IgD-negative memory B cell (primary cell): ENCODE results near the gene TOGARAM2. TPM values are rescaled to one million over a fixed set of nuclear protein-coding genes. Genes with fewer than 3 reads are reported as not detected.

ENCODE experiments used
- H3K27ac Mint-ChIP-seq, 3 donors: one replicate each; pipeline ENCODE4 v1.8.0; 2020 to 2022; ENCODE audit warnings: mild to moderate bottlenecking in 3 of 3, mixed read lengths in 3 of 3, moderate library complexity in 1 of 3
- H3K27me3 Mint-ChIP-seq: one replicate; pipeline ENCODE4 v1.8.0; 2021; ENCODE audit warnings: mixed read lengths
- H3K36me3 Mint-ChIP-seq: one replicate; pipeline ENCODE4 v1.8.0; 2020; ENCODE audit warnings: mild to moderate bottlenecking, mixed read lengths
- H3K4me1 Mint-ChIP-seq, 3 donors: one replicate each; pipeline ENCODE4 v1.8.0; 2020 to 2022; ENCODE audit warnings: mixed read lengths in 3 of 3, mild to moderate bottlenecking in 1 of 3
- H3K4me3 Mint-ChIP-seq, 4 donors: one replicate each; pipeline ENCODE4 v1.8.0; 2020 to 2022; ENCODE audit warnings: mild to moderate bottlenecking in 4 of 4, mixed read lengths in 4 of 4, moderate library complexity in 3 of 4
- H3K9me3 Mint-ChIP-seq, 3 donors: one replicate each; pipeline ENCODE4 v1.8.0; 2020 to 2021; ENCODE audit warnings: mixed read lengths in 3 of 3, mild to moderate bottlenecking in 1 of 3
- polyA plus RNA-seq: library from polyadenylated mRNA; unstranded; fragments of 300-500 nt; fragmentation: Illumina TruSeq; gene quantifications from one replicate; pipeline ENCODE4 v1.2.3, GENCODE V29; 2021

Gene TOGARAM2
- polyA plus RNA-seq, 1 donor from 2014 or later: 0.28 TPM

DNA sequence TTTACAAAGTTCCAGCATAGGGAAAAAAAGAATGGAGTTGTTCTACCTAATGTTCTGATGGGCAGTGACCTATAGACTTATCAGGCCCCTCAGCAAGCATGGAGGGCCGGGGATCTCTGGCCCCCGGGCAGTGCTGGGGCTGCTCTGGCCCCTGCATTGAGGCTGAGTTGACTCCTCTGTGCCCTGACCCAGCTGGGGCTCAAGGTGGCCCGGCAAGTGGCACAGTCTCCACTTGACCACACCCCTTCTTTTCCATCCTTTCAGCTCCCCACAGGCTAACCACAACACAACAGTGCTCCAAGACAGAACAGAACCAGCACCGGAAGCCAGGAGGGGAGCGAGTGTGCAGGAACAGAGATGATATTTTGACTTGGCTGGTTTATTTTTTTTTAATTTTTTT is 19.9 kb downstream of the TOGARAM2 start:
- no peaks in the 10 kb centered on the region for H3K36me3 Mint-ChIP-seq
- peaks cover 1% of the 10 kb centered on the region for H3K27me3 Mint-ChIP-seq
- peaks cover 7 to 10% (median 9%) of the 10 kb centered on the region in 3 donors for H3K4me1 Mint-ChIP-seq
- peak overlapping the region in 1 of 4 donors; percentile 39 for H3K4me3 Mint-ChIP-seq
- H3K9me3 Mint-ChIP-seq: peaks cover 0 to 3% (median 0%) of the 10 kb centered on the region in 3 donors
- peak overlapping the region in 2 of 3 donors; percentile 19 to 98 for H3K27ac Mint-ChIP-seq

DNA sequence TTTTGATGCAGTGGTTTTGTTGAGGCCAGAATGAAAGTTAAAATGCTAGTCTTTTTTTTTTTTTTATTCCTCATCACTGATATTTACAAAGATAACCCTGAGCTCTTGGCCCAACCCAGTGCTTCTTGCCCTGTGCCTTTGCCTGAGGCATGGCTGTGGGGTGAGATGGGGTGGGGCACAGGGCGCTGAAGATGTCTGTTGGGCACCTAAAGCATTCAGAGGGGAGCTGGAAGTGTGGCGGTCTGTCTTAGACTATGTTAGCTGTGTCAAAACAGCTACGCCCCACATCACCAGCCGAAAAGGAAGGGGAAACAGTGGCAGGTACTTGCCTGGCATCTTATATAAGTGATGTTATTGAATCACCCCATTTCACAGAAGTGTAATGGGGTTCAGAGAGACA is 20.7 kb downstream of the TOGARAM2 start:
- Mint-ChIP-seq H3K27me3 (peaks cover 1% of the 10 kb centered on the region), H3K9me3 (peaks cover 0 to 3% (median 0%) of the 10 kb centered on the region in 3 donors), H3K4me1 (peaks cover 7 to 10% (median 9%) of the 10 kb centered on the region in 3 donors), H3K27ac (peak overlapping the region in 1 of 3 donors; percentile 91), H3K4me3 (no peak overlapping the region), H3K36me3 (no peaks in the 10 kb centered on the region)

DNA sequence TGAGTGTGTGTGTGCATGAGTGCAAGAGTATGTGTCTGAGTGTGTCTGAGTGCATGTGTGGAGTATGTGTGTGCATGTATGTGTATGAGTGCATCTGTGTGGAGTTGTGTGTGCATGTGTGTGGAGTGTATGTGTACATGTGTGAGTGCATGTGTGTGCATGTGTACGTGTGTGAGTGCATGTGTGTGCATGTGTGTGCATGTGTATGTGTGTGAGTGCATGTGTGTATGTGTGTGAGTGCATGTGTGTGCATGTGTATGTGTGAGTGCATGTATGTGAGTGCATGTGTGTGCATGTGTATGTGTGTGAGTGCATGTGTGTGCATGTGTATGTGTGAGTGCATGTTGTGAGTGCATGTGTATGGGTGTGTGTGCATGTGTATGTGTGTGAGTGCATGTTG is 23.7 kb downstream of the TOGARAM2 start:
- Mint-ChIP-seq H3K9me3 (peaks cover 0 to 3% (median 0%) of the 10 kb centered on the region in 3 donors), H3K36me3 (no peaks in the 10 kb centered on the region), H3K27ac (no peak overlapping the region), H3K4me1 (peaks cover 7 to 10% (median 7%) of the 10 kb centered on the region in 3 donors), H3K27me3 (no peaks in the 10 kb centered on the region), H3K4me3 (no peak overlapping the region)

DNA sequence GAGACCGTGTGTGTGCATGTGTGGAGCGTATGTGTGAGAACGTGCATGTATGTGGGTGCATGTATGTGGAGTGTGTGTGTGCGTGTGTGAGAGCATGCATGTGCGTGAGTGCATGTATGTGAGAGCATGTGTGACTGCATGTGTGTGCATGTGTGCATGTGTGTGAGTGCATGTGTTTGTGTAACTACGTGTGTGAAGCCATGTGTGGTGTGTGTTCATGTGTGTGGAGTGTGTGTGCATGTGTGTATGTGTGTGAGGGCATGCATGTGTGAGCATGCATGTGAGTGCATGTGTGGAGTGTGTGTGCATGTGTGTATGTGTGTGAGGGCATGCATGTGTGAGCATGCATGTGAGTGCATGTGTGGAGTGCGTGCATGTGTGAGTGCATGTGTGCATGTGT is 24.2 kb downstream of the TOGARAM2 start:
- Mint-ChIP-seq H3K4me1 (peaks cover 3 to 6% (median 5%) of the 10 kb centered on the region in 3 donors), H3K9me3 (peaks cover 0 to under 1% (median 0%) of the 10 kb centered on the region in 3 donors), H3K36me3 (no peaks in the 10 kb centered on the region), H3K27me3 (no peaks in the 10 kb centered on the region), H3K27ac (no peak overlapping the region), H3K4me3 (no peak overlapping the region)

DNA sequence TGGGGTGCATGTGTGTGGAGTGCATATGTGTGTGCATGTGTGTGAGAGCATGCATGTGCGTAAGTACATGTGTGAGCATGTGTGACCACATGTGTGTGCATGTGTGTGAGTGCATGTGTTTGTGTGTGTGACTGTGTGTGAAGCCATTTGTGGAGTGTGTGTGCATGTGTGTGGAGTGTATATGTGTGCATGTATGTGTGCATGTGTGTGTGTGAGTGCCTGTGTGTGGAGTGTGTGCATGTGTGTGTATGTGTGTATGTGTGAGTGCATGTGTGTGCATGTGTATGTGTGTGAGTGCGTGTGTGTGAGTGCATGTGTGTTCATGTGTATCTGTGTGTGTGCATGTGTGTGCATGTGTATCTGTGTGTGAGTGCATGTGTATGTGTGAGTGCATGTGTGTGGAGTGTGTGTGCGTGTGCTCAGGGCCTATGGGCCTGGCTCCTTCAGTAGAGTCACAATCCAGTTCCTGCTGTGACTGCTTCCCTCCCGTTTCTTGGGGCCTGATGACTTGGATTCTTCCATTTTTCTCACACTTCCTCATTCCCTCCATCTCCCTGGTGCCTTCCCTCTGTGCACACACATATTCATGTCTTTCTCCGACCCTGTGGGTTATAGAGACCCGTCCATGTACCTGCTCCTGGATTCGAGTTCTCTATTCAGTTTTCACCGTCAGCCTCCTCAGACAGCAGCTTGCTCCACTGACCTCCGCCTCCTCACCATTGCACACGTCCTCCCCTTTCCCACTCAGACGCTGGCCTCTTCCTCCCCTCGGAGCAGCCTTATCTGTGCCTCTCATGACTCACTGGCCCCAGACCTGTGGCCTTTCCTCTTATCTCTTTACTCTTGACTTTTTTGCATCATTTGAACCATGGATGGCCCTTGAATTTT is 25.2 kb downstream of the TOGARAM2 start:
- Mint-ChIP-seq H3K4me1 (peaks cover 1 to 6% (median 2%) of the 10 kb centered on the region in 3 donors), H3K9me3 (no peaks in the 10 kb centered on the region), H3K36me3 (no peaks in the 10 kb centered on the region), H3K27ac (no peak overlapping the region), H3K4me3 (no peak overlapping the region), H3K27me3 (no peaks in the 10 kb centered on the region)

DNA sequence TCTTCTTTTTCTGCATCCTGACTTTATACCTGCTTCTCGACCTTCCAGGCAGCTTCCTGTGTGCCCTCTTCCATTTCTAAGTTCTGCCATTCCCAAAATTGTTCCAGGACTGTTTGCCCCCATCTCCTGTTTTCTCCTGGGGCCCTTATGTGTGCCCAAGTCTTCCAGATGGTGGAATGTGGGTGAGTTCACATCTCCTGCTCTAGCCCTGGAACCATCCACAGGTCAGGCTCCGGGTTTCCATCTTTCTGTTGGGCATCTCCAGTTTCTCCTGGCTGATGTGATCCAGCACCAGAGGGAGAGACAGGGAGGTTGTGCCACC is 25.8 kb downstream of the TOGARAM2 start:
- Mint-ChIP-seq H3K4me3 (no peak overlapping the region), H3K4me1 (peaks cover 7 to 10% (median 7%) of the 10 kb centered on the region in 3 donors), H3K9me3 (no peaks in the 10 kb centered on the region), H3K27me3 (no peaks in the 10 kb centered on the region), H3K36me3 (no peaks in the 10 kb centered on the region), H3K27ac (no peak overlapping the region)

DNA sequence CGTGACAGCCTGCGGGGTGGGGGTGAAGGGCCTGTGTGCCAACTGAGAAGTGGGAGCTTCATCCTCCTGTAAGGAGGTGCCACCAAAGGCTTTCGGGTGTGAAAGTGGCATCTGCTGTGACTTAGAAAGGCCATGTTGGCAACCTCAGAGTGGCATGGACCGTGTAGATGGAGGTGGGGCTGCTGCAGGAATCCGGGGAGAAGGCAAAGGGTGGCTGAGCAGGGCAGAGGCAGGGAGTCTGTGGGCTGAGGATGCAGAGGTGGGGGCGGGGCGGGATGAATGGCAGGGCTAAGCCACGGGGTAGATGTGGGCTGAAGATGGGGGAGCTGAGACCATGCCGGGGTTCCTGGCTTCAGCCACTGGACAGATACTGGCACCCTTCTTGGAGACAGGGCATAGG is 28.2 kb downstream of the TOGARAM2 start:
- peaks cover 13 to 16% (median 14%) of the 10 kb centered on the region in 3 donors for H3K4me1 Mint-ChIP-seq
- no peak overlapping the region for H3K4me3 Mint-ChIP-seq

DNA sequence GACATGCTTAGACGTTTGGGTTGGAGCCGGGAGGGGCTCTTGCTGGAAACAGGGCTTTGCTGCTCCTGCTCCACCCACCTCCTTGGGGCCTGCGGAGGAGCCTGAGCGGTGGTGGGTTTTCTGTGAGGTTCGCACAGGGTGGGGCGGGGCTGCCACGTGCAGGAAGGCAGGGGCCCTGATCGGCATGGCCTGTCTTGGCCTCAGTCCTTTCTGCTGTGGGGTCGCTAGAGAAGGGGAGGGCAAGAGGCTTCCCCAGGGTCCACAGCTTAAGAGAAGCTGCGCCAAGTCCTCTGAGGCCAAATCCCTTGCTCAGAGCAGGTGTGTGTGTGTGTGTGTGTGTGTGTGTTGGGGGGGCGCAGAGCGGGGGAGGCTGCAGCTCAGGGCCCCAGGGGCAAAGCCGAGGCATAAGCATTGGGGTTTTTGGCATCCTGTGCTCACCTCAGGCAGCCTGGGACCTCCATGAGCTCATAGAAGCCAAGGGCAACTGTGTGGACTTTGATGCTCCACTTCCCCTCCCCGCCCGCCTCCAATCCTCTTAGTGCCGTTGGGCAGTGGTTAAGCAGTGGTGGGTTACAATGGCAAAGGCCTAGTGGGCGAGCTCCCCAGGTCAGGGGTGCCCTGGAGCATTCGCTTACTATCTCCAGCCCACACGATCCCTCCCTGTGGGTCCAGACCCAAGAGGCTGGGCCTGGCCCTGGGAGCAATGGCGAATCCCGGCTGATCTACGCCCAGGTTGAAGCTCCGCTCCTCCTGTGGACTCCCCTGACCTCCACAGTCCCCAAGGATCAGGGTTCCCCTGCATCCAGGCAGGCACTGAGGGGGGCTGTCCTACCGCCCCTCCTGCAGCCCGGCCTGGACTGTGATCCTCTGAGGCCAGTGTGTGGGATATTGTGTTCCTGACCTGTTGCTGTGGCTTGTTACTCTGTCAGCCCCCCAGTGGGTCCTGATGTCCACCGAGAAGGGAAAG is 28.9 kb downstream of the TOGARAM2 start:
- Mint-ChIP-seq H3K27ac (peak overlapping the region in 2 of 3 donors; percentile 46 to 59), H3K4me1 (peaks cover 16 to 20% (median 20%) of the 10 kb centered on the region in 3 donors), H3K27me3 (no peaks in the 10 kb centered on the region), H3K36me3 (no peaks in the 10 kb centered on the region), H3K4me3 (peak overlapping the region in 1 of 4 donors; percentile 7), H3K9me3 (no peaks in the 10 kb centered on the region)

More for the DNA sequence above, 28.2 kb downstream of the TOGARAM2 start:
- no peak overlapping the region for H3K27ac Mint-ChIP-seq
- no peaks in the 10 kb centered on the region for H3K27me3 Mint-ChIP-seq
- no peaks in the 10 kb centered on the region for H3K9me3 Mint-ChIP-seq
- no peaks in the 10 kb centered on the region for H3K36me3 Mint-ChIP-seq

DNA sequence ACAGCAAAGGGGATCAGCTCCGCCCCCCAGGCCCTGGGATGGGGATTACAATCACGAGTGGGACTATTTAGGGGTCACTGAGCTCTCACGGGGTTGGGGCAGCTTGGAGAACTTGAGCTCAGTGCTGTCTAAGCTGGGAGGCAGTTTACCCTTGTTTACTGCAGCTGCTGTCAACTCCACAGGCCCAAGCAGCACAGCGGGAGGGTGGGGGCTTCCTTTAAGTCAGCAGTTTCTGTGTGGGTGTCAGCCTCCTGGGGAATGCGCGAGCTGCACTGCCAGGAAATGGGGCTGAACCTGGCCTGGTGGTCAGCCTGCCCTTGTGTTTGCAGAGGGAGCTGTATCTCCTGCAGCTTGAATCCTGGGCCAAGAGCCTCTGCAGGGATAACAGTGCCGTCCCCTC is 29.8 kb downstream of the TOGARAM2 start:
- H3K27me3 Mint-ChIP-seq: no peaks in the 10 kb centered on the region
- no peaks in the 10 kb centered on the region for H3K9me3 Mint-ChIP-seq
- no peak overlapping the region for H3K4me3 Mint-ChIP-seq
- H3K27ac Mint-ChIP-seq: peak overlapping the region; percentile 91 to 96 (median 95)
- H3K4me1 Mint-ChIP-seq: peaks cover 25 to 30% (median 25%) of the 10 kb centered on the region in 3 donors
- H3K36me3 Mint-ChIP-seq: no peaks in the 10 kb centered on the region

DNA sequence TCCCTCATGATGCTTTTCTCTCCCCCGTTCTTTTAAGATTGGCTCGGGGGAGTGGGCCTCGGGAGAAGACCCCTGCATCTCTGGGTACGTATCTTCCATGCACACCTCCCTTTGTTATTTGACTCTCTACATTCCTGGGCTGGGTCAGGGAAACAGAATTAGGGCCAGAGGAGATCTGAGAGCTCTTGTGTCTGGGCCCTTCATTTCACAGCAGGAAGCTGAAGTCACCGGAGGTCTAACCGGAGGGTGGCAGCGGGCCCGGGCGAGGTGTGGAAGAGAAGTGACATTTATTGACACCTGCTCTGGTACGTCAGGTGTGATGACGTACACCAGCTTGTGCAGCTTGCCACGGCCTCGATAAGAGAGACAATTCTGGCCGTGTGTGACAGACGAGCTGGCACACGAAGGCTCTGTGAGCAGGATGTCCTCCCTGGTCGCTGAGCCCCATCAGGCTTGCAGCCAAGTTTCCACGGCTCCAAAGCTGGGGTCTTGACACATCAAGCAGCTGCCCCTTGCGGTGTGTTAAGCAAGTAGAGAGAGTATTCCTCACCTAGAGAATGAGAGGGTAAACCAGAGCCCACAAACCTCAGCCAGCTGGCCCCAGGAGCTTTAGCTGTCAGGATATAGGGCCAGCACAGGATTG is 30.4 kb downstream of the TOGARAM2 start:
- Mint-ChIP-seq H3K4me1 (peaks cover 25 to 31% (median 26%) of the 10 kb centered on the region in 3 donors), H3K27me3 (no peaks in the 10 kb centered on the region), H3K9me3 (no peaks in the 10 kb centered on the region), H3K4me3 (peak overlapping the region; percentile 25 to 75 (median 51)), H3K36me3 (no peaks in the 10 kb centered on the region), H3K27ac (peak overlapping the region; percentile 91 to 96 (median 95))

DNA sequence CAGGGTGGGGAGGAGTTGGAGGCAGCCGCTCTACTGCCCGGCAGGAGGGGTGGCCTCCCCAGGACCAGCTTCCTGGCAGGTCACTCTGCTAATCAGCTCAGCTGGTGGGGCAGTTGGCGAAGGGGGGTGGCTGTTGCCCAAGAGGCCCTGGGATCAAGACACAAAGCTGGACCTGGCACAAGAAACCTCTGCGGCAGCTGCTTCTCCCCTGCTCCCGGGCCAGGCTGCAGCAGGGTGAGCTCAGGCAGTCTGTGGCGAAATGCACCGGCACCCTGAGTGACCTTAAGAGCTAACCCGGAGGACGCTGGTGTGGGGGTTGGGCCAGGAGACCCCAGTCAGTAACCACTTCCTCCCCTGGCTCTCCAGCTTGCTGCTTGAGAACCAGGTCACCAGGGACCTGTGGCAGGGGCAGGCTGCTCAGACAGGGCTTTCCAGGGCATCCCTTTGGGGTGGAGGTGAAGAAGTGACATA is 31.1 kb downstream of the TOGARAM2 start:
- no peaks in the 10 kb centered on the region for H3K36me3 Mint-ChIP-seq

DNA sequence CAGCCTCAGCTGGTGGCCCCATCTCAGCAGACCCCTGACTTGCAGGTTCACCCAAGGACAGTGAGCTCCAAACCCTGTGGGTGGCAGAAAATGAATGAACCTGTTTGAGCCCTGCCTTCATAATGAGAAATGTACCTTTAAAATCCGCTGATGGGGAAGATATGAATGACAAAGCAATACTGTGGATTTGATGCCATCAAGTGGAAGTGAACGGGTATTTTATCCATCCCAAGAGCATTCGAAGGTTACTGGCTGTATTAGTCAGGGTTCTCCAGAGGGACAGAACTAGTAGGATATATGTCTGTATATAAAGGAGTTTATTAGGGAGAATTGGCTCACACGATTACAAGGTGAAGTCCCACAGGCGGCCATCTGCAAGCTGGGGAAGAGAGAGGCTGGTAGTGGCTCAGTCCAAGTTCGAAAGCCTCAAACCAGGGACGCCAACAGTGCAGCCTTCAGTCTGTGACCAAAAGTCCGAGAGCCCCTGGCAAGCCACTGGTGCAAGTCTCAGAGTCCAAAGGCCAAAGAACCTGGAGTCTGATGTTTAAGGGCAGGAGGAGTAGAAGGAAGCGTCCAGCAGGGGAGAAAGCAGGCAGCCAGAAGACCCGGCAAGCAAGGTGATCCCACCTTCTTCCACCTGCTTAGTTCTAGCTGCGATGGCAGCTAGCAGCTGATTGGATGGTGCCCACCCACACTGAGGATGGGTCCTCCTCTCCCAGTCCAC is 32.1 kb downstream of the TOGARAM2 start:
- H3K27me3 Mint-ChIP-seq: no peaks in the 10 kb centered on the region
- H3K4me3 Mint-ChIP-seq: no peak overlapping the region
- H3K36me3 Mint-ChIP-seq: no peaks in the 10 kb centered on the region
- H3K9me3 Mint-ChIP-seq: no peaks in the 10 kb centered on the region
- H3K4me1 Mint-ChIP-seq: peaks cover 25 to 34% (median 26%) of the 10 kb centered on the region in 3 donors
- H3K27ac Mint-ChIP-seq: peak overlapping the region in 1 of 3 donors; percentile 98

More for the DNA sequence above, 31.1 kb downstream of the TOGARAM2 start:
- H3K9me3 Mint-ChIP-seq: no peaks in the 10 kb centered on the region
- peak overlapping the region in 2 of 3 donors; percentile 91 to 96 for H3K27ac Mint-ChIP-seq
- no peaks in the 10 kb centered on the region for H3K27me3 Mint-ChIP-seq
- no peak overlapping the region for H3K4me3 Mint-ChIP-seq
- H3K4me1 Mint-ChIP-seq: peaks cover 25 to 34% (median 26%) of the 10 kb centered on the region in 3 donors

DNA sequence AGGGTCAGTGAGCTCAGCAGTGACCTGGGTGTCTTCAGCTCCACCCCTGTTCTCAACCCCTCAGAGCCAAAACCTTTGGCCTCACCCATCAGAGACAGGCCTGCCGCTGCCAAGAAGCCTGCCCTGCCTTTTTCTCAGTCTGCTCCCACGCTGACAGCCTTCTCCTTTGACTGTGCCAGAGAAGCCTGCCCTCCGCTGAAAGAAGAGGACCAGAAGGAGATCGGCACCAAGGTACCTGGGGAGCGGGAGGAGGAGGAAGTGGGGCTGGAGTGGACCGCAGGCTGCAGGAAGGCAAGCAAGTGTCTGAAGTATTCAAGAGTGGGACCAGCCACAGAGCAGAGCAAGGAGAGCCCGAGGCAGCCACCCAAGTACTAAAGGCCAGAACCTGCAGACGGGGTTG is 33.2 kb downstream of the TOGARAM2 start:
- Mint-ChIP-seq H3K4me1 (peaks cover 25 to 34% (median 26%) of the 10 kb centered on the region in 3 donors), H3K4me3 (peak overlapping the region; percentile 40 to 90 (median 68)), H3K27me3 (no peaks in the 10 kb centered on the region), H3K36me3 (no peaks in the 10 kb centered on the region), H3K27ac (peak overlapping the region; percentile 38 to 98 (median 91)), H3K9me3 (no peaks in the 10 kb centered on the region)
